Tibial nerve (tissue), 4 donors: ENCODE measurements around the gene DLGAP1.

ENCODE experiments used
- EP300 ChIP-seq, 2 donors: sonication (generic); formaldehyde crosslinking; IDR thresholded peaks; one replicate each; pipeline ENCODE4 v1.6.1; 2017; ENCODE audit warnings: antibody characterized with exemption in 2 of 2, mild to moderate bottlenecking in 1 of 2
- POLR2A ChIP-seq, 2 donors: fragments of 450-650 bp; IDR thresholded peaks; one replicate each; pipeline ENCODE4 v1.6.1; 2017; ENCODE audit warnings: antibody characterized with exemption in 2 of 2, mild to moderate bottlenecking in 2 of 2, moderate library complexity in 2 of 2
- TF ChIP-seq, protein P1 (sequence below), 5 experiments: fragments of 200-600 bp in 3 of 5; fragments of 450-650 bp in 2 of 5; sonication (generic) in 3 of 5; IDR thresholded peaks; one replicate each; pipeline ENCODE4 v1.5.1; 2016 to 2019; ENCODE audit warnings: antibody characterized with exemption in 5 of 5, mild to moderate bottlenecking in 3 of 5, moderate library complexity in 2 of 5

GRCh38 chr18:4231260-4231659 lies 223.8 kb downstream of the DLGAP1 start:
- TF ChIP-seq POLR2A (IDR thresholded peaks at IDR 0.05) (no peak), EP300 (IDR thresholded peaks at IDR 0.05) (no peak)
- TF ChIP-seq, protein P1, sequence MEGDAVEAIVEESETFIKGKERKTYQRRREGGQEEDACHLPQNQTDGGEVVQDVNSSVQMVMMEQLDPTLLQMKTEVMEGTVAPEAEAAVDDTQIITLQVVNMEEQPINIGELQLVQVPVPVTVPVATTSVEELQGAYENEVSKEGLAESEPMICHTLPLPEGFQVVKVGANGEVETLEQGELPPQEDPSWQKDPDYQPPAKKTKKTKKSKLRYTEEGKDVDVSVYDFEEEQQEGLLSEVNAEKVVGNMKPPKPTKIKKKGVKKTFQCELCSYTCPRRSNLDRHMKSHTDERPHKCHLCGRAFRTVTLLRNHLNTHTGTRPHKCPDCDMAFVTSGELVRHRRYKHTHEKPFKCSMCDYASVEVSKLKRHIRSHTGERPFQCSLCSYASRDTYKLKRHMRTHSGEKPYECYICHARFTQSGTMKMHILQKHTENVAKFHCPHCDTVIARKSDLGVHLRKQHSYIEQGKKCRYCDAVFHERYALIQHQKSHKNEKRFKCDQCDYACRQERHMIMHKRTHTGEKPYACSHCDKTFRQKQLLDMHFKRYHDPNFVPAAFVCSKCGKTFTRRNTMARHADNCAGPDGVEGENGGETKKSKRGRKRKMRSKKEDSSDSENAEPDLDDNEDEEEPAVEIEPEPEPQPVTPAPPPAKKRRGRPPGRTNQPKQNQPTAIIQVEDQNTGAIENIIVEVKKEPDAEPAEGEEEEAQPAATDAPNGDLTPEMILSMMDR (IDR thresholded peaks at IDR 0.05) = no peak
